ENCODE data around the gene ZNF618. TPM values are rescaled to one million over a fixed set of nuclear protein-coding genes. Genes with fewer than 3 reads are reported as not detected.

The ZNF618 gene
- total and polyA plus RNA-seq, 8 donors = 9.9 to 38.6 (median 34.9) TPM

- TF ChIP-seq, protein P1, sequence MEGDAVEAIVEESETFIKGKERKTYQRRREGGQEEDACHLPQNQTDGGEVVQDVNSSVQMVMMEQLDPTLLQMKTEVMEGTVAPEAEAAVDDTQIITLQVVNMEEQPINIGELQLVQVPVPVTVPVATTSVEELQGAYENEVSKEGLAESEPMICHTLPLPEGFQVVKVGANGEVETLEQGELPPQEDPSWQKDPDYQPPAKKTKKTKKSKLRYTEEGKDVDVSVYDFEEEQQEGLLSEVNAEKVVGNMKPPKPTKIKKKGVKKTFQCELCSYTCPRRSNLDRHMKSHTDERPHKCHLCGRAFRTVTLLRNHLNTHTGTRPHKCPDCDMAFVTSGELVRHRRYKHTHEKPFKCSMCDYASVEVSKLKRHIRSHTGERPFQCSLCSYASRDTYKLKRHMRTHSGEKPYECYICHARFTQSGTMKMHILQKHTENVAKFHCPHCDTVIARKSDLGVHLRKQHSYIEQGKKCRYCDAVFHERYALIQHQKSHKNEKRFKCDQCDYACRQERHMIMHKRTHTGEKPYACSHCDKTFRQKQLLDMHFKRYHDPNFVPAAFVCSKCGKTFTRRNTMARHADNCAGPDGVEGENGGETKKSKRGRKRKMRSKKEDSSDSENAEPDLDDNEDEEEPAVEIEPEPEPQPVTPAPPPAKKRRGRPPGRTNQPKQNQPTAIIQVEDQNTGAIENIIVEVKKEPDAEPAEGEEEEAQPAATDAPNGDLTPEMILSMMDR (IDR thresholded peaks at IDR 0.05) = no peak
- H3K36me3 ChIP-seq = no peaks in the 10 kb centered on the region
- H3K27ac ChIP-seq = no peak overlapping the region
- H3K27me3 ChIP-seq = no peaks in the 10 kb centered on the region
- H3K4me1 ChIP-seq = no peaks in the 10 kb centered on the region
- intact Hi-C loops (cut with DNase I) = no loop called here
- ATAC-seq = no peak
- no peak for DNase-seq
- no peak overlapping the region for H3K4me3 ChIP-seq
- no peaks in the 10 kb centered on the region for H3K9me3 ChIP-seq
Observed at GRCh38 chr9:114060070-114060469, 184.0 kb downstream of the ZNF618 start.

- Histone ChIP-seq H3K4me1 (no peaks in the 10 kb centered on the region), H3K4me3 (no peak overlapping the region), H3K27ac (no peak overlapping the region), H3K9me3 (no peaks in the 10 kb centered on the region), H3K36me3 (no peaks in the 10 kb centered on the region), H3K27me3 (peaks cover 0 to 1% of the 10 kb centered on the region in 2 donors)
- intact Hi-C loops (cut with DNase I) = no loop called here
- DNase-seq (no peak), ATAC-seq (no peak)
- TF ChIP-seq, protein P1 (IDR thresholded peaks at IDR 0.05) = no peak
Observed at GRCh38 chr9:114060711-114061110, 184.6 kb downstream of the ZNF618 start.

GRCh38 chr9:114061292-114061691 lies 185.2 kb downstream of the ZNF618 start:
- Histone ChIP-seq H3K4me3 (no peak overlapping the region), H3K9me3 (no peaks in the 10 kb centered on the region), H3K36me3 (no peaks in the 10 kb centered on the region), H3K27me3 (peaks cover 0 to 4% of the 10 kb centered on the region in 2 donors), H3K27ac (no peak overlapping the region), H3K4me1 (no peaks in the 10 kb centered on the region)
- TF ChIP-seq, protein P1 (IDR thresholded peaks at IDR 0.05) = no peak
- intact Hi-C loops (cut with DNase I) = no loop called here
- DNase-seq (no peak), ATAC-seq (no peak)

- Histone ChIP-seq H3K4me3 (no peak overlapping the region), H3K27ac (no peak overlapping the region), H3K27me3 (peaks cover 0 to 4% of the 10 kb centered on the region in 2 donors), H3K36me3 (no peaks in the 10 kb centered on the region), H3K9me3 (no peaks in the 10 kb centered on the region), H3K4me1 (no peaks in the 10 kb centered on the region)
- TF ChIP-seq, protein P1 (IDR thresholded peaks at IDR 0.05) = no peak
- intact Hi-C loops (cut with DNase I) = no loop called here
- ATAC-seq (no peak), DNase-seq (peak in 1 of 4 donors; percentile 28)
Observed at GRCh38 chr9:114061830-114062474, 185.8 kb downstream of the ZNF618 start.

- Histone ChIP-seq H3K27me3 (peaks cover 0 to 4% of the 10 kb centered on the region in 2 donors), H3K9me3 (no peaks in the 10 kb centered on the region), H3K4me1 (no peaks in the 10 kb centered on the region), H3K36me3 (no peaks in the 10 kb centered on the region), H3K4me3 (no peak overlapping the region), H3K27ac (no peak overlapping the region)
- intact Hi-C loops (cut with DNase I) = no loop called here
- TF ChIP-seq, protein P1 (IDR thresholded peaks at IDR 0.05) = no peak
- no peak for ATAC-seq
- no peak for DNase-seq
Observed at GRCh38 chr9:114065304-114065703, 189.2 kb downstream of the ZNF618 start.

Data from left lung (tissue), 10 donors.